Type B pancreatic cell (in vitro differentiated cells): ENCODE measurements around the gene GLRX. TPM values are rescaled to one million over a fixed set of nuclear protein-coding genes. Genes with fewer than 3 reads are reported as not detected.
"Not testable (repeated sequence)": the region's sequence is repeated elsewhere in the genome, so short reads cannot be mapped to it uniquely, and the experiment has no call there.

ENCODE experiments used
- DNase-seq: peaks from one replicate; pipeline ENCODE4 v3.0.0; 2021; ENCODE audit warnings: mixed read lengths; ENCODE audit not compliant: unreplicated experiment; ENCODE audit errors: extremely low spot score
- H3K27ac Mint-ChIP-seq: 2 replicates; pipeline ENCODE4 v1.8.0; 2021; ENCODE audit warnings: mild to moderate bottlenecking, mixed read lengths
- H3K27me3 Mint-ChIP-seq: 2 replicates; pipeline ENCODE4 v1.8.0; 2021; ENCODE audit warnings: mixed read lengths
- H3K36me3 Mint-ChIP-seq: 2 replicates; pipeline ENCODE4 v1.8.0; 2021; ENCODE audit warnings: mixed read lengths
- H3K4me1 Mint-ChIP-seq: one replicate; pipeline ENCODE4 v1.8.0; 2021; ENCODE audit warnings: mixed read lengths; ENCODE audit not compliant: unreplicated experiment
- H3K4me3 Mint-ChIP-seq: 2 replicates; pipeline ENCODE4 v1.8.0; 2021; ENCODE audit warnings: mild to moderate bottlenecking, mixed read lengths
- H3K9me3 Mint-ChIP-seq: 2 replicates; pipeline ENCODE4 v1.8.0; 2021; ENCODE audit warnings: mixed read lengths
- CTCF ChIP-seq: fragments of 200-600 bp; sonication (generic); conservative IDR thresholded peaks from 2 replicates; pipeline ENCODE4 v1.5.0; 2021; ENCODE audit warnings: antibody characterized with exemption, mild to moderate bottlenecking
- long read RNA-seq: library from polyadenylated mRNA; unstranded; transcript quantifications from one replicate; pipeline ENCODE4 v2.0.0, GENCODE V29; 2020
- total RNA-seq: library from RNA; stranded (reverse); gene quantifications from 2 replicates; pipeline ENCODE4 v1.2.1, GENCODE V29; 2021; ENCODE audit warnings: low replicate concordance

The GLRX gene, protein sequence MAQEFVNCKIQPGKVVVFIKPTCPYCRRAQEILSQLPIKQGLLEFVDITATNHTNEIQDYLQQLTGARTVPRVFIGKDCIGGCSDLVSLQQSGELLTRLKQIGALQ
- 17.8 and 18.7 TPM in 2 replicates for total RNA-seq
- long read RNA-seq, transcript GLRX-201 (3 exons, 1,211 nt), result major isoform, 20 of 31 reads
- long read RNA-seq, partial matches to known transcripts, result 0 of 31 reads
- long read RNA-seq, other reads (novel, unspliced or antisense), result 11 of 31 reads

DNA sequence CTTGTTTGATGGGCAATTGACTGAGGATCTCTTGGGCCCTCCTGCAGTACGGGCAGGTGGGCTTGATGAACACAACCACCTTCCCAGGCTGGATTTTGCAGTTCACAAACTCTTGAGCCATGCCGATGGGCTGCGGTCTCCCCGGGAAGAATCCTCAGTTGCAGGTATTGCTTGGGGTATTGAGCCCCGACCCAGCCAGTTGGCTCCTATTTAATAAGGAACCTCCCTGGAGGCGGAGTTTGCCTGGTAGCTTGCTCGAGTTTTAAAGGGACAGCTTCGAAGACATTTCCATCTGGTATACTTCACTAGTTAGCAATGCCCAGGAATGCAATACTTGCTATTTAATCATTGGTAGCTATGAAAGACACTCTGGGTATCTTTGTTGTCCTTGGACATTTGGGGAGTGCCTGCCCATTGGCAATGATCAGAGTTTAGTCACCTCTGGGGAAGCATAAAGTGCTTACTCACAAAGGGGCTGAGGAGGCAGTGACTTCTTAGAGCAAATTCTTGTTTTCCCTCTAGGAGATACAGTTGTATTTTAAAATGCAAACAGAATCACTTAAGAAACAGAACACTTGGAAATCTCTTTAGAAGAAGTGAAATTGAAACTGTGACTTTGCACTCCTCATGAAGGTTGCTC is at the start of gene GLRX:
GLRX (minus strand) TSS at position 185 of the 640 bp plus-strand sequence; CDS start at position 121, 64 bp downstream.
- H3K36me3 Mint-ChIP-seq, result no peaks in the 10 kb centered on the region
- TF ChIP-seq CTCF, result no peak
- peak within 1 kb of the TSS; percentile 90 for H3K27ac Mint-ChIP-seq
- no peaks in the 10 kb centered on the region for H3K9me3 Mint-ChIP-seq
- no peak for DNase-seq
- H3K27me3 Mint-ChIP-seq, result no peaks in the 10 kb centered on the region
- peak within 1 kb of the TSS; percentile 94 for H3K4me3 Mint-ChIP-seq
- peaks cover 50% of the 10 kb centered on the region for H3K4me1 Mint-ChIP-seq

- TF ChIP-seq CTCF, result no peak
- Mint-ChIP-seq H3K4me1 (peaks cover 7% of the 10 kb centered on the region), H3K36me3 (no peaks in the 10 kb centered on the region), H3K27ac (no peak overlapping the region), H3K9me3 (peaks cover 4% of the 10 kb centered on the region), H3K4me3 (no peak overlapping the region), H3K27me3 (no peaks in the 10 kb centered on the region)
- DNase-seq, result no peak
Observed at GRCh38 chr5:95871146-95871806, 48.8 kb upstream of the GLRX start.

GRCh38 chr5:95870105-95870672 is 47.7 kb upstream of the GLRX start:
- no peak for DNase-seq
- Mint-ChIP-seq H3K9me3 (peaks cover 4% of the 10 kb centered on the region), H3K4me3 (no peak overlapping the region), H3K4me1 (peaks cover 10% of the 10 kb centered on the region), H3K27ac (no peak overlapping the region), H3K27me3 (no peaks in the 10 kb centered on the region), H3K36me3 (no peaks in the 10 kb centered on the region)
- TF ChIP-seq CTCF, result no peak

DNA sequence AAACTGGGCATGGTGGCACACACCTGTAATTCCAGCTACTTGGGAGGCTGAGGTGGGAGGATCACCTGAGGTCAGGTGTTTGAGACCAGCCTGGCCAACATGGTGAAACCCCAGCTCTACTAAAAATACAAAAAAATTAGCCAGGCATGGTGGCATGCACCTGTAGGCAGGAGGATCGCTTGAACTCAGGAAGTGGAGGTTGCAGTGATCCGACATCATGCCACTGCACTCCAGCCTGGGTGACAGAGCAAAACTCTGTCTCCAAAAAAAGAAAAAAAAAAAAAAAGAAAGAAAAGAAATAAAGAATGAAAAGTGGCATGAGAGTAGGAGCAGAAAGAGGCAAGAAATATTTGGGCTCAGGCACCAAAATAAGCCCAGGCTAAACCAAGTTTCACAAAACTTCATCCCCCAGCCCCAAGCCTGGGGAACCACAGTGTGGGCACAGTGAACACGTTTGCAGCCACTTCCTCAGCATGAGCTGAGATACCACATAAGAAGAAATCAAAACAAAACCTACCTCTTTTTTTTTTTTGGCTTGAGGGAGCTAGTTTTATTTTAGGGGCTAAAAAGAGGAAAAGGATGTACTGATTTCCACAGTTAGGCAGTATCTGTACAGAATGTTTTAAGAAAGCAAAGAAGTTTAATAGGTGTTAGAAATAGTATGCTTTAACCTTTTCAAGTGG is 46.8 kb upstream of the GLRX start:
- H3K4me1 Mint-ChIP-seq, result peaks cover 14% of the 10 kb centered on the region
- not testable (repeated sequence) for H3K36me3 Mint-ChIP-seq, H3K9me3 Mint-ChIP-seq, DNase-seq, H3K27ac Mint-ChIP-seq, H3K27me3 Mint-ChIP-seq, H3K4me3 Mint-ChIP-seq

DNA sequence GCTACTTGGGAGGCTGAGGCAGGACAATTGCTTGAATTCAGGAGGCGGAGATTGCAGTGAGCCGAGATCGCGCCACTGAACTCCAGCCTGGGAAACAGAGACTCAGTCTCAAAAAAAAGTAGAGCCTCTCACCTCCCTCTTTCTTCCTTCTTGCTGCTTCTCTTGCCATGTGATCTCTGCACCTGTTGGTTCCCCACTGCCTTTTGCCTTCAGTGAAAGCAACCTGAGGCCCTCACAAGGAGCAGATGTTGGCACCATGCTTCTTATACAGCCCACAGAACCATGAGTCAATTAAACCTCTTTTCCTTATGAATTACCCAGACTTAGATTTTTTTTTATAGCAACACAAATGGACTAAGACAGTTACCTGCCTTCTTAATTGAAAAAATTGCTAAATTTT is 45.6 kb upstream of the GLRX start:
- no peaks in the 10 kb centered on the region for H3K27me3 Mint-ChIP-seq
- H3K4me1 Mint-ChIP-seq, result peaks cover 18% of the 10 kb centered on the region
- no peak overlapping the region for H3K27ac Mint-ChIP-seq
- no peak for DNase-seq
- TF ChIP-seq CTCF, result no peak
- no peaks in the 10 kb centered on the region for H3K36me3 Mint-ChIP-seq
- H3K9me3 Mint-ChIP-seq, result peaks cover 4% of the 10 kb centered on the region
- H3K4me3 Mint-ChIP-seq, result no peak overlapping the region
